Natural killer cell treated with Interleukin-12 subunit alpha and Interleukin-12 subunit beta and Interleukin-15 and Interleukin-18, amount 100 ng/mL, for 72 hours (primary cell): ENCODE data around the gene TRMT1. TPM values are rescaled to one million over a fixed set of nuclear protein-coding genes. Genes with fewer than 3 reads are reported as not detected.
A peak's percentile ranks its signal among the peaks of the same experiment; 100 is the strongest.
"Not testable (repeated sequence)": the region's sequence is repeated elsewhere in the genome, so short reads cannot be mapped to it uniquely, and the experiment has no call there.

ENCODE experiments used
- ATAC-seq, 2 donors: fragments of 150-1000 bp; cut with Tn5 transposase in 1 of 2; sonication (Bioruptor Pico), chemical (Tn5 transposase) in 1 of 2; 2 replicates each; pipeline ENCODE4 v1.10.0; 2021
- DNase-seq: peaks from one replicate; pipeline ENCODE4 v3.0.0; 2022; ENCODE audit warnings: low spot score
- H3K27ac Mint-ChIP-seq, 2 donors: 1 replicate in 1 of 2; 2 replicates in 1 of 2; pipeline ENCODE4 v1.8.0; 2022; ENCODE audit warnings: mixed read lengths in 2 of 2, mild to moderate bottlenecking in 1 of 2, moderate library complexity in 1 of 2
- H3K27me3 Mint-ChIP-seq, 2 donors: 1 replicate in 1 of 2; 2 replicates in 1 of 2; pipeline ENCODE4 v1.8.0; 2022; ENCODE audit warnings: mixed read lengths in 2 of 2
- H3K36me3 Mint-ChIP-seq: one replicate; pipeline ENCODE4 v1.8.0; 2022; ENCODE audit warnings: mixed read lengths
- H3K4me1 Mint-ChIP-seq, 2 donors: 1 replicate in 1 of 2; 2 replicates in 1 of 2; pipeline ENCODE4 v1.8.0; 2022; ENCODE audit warnings: low read depth in 2 of 2, mixed read lengths in 2 of 2, mild to moderate bottlenecking in 1 of 2
- H3K4me3 Mint-ChIP-seq: one replicate; pipeline ENCODE4 v1.8.0; 2022; ENCODE audit warnings: mixed read lengths
- H3K9me3 Mint-ChIP-seq: 2 replicates; pipeline ENCODE4 v1.8.0; 2022; ENCODE audit warnings: mixed read lengths
- total RNA-seq, 2 donors: library from RNA; stranded (reverse); gene quantifications; one replicate each; pipeline ENCODE4 v1.2.3, GENCODE V29; 2022

Gene TRMT1
- 100 to 1,000 TPM in 1 of 2 donors, 10 to 100 TPM in 1; 54.6 to 120 TPM for total RNA-seq

DNA sequence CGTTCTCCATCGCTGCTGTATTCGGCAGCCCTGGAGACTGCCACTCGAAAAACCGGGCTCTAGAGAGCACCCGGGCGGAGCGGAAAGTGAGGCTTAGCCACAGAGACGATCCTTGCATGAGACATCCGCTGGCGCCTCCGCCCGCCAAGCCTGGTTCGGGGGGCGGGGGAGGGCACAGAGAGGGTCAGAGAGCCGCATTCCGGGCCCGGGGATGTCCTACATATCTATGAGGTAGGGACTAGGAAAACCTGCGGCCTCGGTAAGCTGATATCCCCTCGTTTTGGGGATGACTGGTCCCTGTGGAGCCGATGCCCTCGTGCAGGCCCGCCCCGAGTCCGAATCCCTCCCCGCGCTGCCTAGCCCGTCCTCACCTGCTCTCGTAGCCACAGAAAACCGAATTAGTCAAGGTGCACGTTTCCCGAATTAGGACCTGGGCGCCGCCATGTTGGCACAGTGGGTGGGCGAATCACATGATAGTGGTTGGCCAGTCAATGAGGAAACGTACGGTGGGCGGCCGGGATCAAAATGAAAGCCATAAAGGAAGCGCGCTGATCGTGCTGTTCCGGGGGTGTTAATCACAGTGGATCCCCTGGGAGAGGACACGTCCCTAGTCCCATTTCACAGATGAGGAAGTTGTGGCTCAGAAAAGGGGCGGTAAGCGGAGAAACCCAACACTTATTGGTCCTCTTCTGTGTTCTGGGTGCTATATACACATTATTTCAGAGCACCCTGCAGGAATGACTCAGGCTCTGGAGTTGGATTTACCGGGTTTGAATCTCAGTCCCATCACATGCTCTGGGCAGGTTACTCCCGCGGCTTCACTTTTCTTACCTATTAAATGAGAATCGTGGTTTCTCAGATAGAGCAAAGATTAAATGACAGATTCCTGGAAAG, at the start of gene TRMT1:
Gene TRMT1, minus strand, starts transcription at position 459 of the 894 bp plus-strand sequence. Its CDS starts 341 bp downstream, at position 118.
- ATAC-seq (peak; percentile 71 to 81), DNase-seq (peak; percentile 91)
- Mint-ChIP-seq H3K4me3 (peak within 1 kb of the TSS; percentile 95), H3K27ac (peak within 1 kb of the TSS; percentile 87 to 92), H3K9me3 (no peaks in the 10 kb centered on the region), H3K36me3 (no peaks in the 10 kb centered on the region), H3K4me1 (peaks cover 39 to 43% of the 10 kb centered on the region in 2 donors), H3K27me3 (no peaks in the 10 kb centered on the region)

DNA sequence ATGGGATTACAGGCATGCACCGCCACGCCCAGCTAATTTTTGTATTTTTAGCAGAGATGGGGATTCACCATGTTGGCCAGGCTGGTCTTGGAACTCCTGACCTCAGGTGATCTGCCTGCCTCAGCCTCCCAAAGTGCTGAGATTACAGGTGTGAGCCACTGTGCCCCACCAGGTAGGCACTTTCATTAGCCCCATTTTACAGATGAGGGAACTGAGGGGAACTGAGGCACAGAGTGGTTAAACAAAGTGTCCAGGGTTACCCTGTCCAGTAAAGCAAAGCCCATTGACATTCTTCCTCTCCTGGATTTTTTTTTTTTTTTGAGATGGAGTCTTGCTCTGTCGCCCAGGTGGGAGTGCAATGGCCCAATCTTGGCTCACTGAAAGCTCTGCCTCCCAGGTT, 49.6 kb upstream of the TRMT1 start:
- ATAC-seq, H3K4me3 Mint-ChIP-seq, H3K9me3 Mint-ChIP-seq, DNase-seq, H3K27me3 Mint-ChIP-seq, H3K36me3 Mint-ChIP-seq: not testable (repeated sequence)
- Mint-ChIP-seq H3K4me1 (peaks cover 45 to 51% of the 10 kb centered on the region in 2 donors), H3K27ac (peak overlapping the region; percentile 91 to 96)

DNA sequence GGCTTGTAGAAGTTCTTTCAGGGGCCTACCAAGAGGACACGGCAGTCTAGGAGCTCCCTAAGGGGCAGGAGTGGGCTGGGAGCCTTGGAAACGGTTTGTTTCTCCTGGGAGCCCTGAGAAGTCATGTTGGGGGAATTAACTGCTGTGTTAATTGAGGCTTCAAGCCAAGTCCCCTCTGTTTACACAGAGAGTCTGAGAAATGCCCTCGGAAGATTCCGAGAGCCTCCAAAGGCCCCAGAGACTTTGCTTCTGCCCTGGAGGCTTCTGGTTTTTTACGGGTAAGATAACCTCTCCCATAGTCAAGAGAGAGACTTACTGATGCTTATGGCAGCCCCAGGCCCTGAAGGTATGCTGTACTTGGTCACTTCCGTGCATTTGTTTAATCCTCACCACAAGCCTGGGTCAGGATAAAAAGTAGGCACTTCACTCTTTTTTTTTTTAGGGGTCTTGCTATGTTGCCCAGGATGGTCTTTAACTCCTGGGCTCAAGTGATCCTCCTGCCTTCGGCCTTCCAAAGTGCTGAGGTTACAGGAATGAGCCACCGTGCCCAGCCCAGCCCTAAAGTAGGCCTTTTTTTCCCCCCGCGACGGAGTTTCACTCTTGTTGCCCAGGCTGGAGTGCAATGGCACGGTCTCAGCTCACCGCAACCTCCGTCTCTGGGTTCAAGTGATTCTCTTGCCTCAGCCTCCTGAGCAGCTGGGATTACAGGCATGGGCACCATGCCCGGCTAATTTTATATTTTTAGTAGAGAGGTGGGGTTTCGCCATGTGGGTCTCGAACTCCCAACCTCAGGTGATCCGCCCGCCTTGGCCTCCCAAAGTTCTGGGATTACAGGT, 48.8 kb upstream of the TRMT1 start:
- no peaks in the 10 kb centered on the region for H3K27me3 Mint-ChIP-seq
- H3K9me3 Mint-ChIP-seq = no peaks in the 10 kb centered on the region
- H3K4me1 Mint-ChIP-seq = peaks cover 46 to 47% of the 10 kb centered on the region in 2 donors
- DNase-seq (no peak), ATAC-seq (no peak)
- H3K4me3 Mint-ChIP-seq = peak overlapping the region; percentile 83
- no peaks in the 10 kb centered on the region for H3K36me3 Mint-ChIP-seq
- H3K27ac Mint-ChIP-seq = peak overlapping the region; percentile 91 to 96

DNA sequence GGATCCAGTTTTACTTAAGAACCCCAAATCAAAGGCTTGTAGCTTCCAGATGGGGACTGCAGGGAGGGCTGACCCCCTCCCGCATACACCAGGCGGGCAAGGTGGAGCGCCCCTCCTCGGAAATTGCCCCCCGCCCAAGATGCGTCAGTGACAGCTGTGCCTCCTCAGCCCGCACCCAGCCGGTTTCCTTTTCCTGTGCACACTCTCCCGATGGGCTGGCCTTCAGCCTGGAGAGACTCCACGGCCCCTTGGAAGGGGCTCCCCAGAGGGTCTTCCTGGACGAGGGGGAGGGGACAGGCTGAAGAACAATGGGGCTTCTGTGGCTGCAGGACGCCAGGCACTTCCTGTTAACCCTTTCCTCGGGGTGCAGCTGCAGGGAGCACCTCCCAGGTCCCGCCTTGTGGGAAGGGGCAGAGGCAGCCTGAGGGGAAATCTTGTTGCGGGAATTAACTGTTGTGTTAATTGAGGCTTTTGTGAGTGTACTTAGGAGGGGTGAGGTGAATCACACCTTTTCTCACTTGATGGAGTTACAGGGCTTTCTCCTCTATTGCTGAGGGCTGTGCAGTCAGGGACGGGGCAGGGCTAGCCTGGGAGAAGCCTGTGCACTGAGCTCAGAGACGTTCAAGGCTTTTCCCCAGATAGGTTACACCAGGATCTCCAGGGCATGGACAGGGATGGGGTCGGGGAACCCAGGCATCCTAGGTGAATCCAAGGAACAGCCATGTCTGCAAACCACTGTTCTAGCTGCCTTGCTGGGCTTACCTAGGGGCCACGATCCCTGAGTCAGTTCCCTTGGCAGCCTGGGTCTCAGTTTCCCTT, 48.0 kb upstream of the TRMT1 start:
- H3K27me3 Mint-ChIP-seq = no peaks in the 10 kb centered on the region
- H3K4me3 Mint-ChIP-seq = peak overlapping the region; percentile 83
- H3K27ac Mint-ChIP-seq = peak overlapping the region; percentile 91 to 96
- ATAC-seq (no peak), DNase-seq (no peak)
- no peaks in the 10 kb centered on the region for H3K9me3 Mint-ChIP-seq
- peaks cover 43 to 46% of the 10 kb centered on the region in 2 donors for H3K4me1 Mint-ChIP-seq
- H3K36me3 Mint-ChIP-seq = no peaks in the 10 kb centered on the region

DNA sequence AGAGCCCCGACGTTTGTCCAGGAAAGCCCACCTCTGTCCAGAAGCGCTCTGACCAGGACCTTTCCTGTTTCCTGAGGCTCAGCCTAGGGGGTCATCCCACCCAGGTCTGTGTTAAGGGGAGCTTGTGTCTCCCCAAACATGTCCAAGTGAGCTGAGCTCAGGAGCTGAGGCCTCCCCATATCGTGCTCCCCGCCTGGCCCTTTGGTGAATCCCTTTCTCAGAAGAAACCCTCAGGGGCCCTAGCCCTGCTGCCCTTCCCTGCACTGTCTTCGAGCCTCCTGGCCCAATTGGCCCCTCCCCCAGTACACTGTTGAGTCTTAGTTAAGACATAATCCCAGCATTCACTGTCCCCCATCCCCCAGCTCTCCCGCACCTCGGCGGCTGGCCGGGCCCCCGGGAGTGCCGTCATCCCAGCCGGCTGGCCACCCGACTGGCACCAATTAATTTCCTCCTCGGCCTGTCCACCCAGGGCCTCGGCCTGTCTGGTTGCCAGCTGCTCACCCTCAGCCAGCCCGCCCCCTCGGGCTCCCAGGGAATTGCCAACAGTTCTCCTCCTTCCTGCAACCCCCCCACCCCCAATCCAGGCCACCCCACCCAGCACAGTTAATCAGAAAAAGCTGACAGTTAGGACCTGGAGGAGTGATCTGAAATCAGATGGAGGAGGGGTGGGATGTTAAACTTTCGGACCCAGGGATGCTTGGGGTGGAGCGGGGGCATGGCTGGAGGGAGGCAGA, 47.2 kb upstream of the TRMT1 start:
- DNase-seq (no peak), ATAC-seq (no peak)
- Mint-ChIP-seq H3K27me3 (no peaks in the 10 kb centered on the region), H3K9me3 (no peaks in the 10 kb centered on the region), H3K27ac (peak overlapping the region; percentile 91 to 96), H3K4me1 (peaks cover 38 to 41% of the 10 kb centered on the region in 2 donors), H3K4me3 (peak overlapping the region; percentile 83), H3K36me3 (no peaks in the 10 kb centered on the region)

DNA sequence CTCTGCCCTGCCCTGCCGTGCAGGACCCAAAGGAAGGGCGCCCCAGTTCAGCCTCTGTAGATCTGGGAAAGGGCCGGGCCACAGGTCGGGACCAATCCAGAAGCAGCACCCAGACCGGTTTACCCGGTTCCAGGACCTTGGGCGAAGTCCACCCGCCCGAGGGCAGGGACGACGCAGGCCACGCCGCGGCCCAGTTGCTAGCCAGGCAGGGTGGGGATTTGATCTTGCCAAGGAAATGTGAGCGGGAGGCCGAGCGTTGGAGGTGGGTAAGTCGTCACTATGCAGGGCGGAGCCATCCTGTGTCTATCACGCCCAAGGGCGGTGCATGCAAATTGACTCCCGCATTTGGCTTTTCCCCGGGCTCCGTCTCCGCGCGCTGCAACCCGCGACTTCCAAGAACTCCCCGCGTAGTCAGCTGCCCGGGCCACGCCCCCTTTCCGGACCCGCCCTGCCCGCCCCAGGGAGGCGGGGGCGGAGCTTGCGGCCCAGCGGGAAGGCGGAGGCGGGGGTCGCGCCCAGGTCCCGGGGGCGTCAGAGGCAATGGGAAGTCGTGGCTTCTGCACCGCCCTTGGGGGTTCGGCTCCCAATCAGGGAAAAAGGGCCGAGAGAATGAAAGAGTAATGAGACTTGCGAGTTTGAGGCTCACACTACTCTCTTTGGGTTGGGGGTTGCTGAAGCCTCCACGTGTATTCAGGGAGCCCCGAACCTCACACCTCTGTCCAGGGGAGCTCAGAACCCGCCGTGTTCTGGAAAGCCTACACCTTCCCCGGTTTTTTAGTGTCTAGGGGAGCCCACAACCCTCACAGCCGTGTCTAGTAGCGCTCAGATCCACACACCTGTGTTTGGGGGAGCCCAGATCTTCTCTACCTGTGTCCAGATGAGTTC, 46.4 kb upstream of the TRMT1 start:
- ATAC-seq (peak; percentile 83 to 87), DNase-seq (peak; percentile 97)
- H3K27ac Mint-ChIP-seq = peak overlapping the region; percentile 91 to 96
- H3K9me3 Mint-ChIP-seq = no peaks in the 10 kb centered on the region
- H3K4me3 Mint-ChIP-seq = peak overlapping the region; percentile 83
- H3K4me1 Mint-ChIP-seq = peaks cover 44 to 47% of the 10 kb centered on the region in 2 donors
- no peaks in the 10 kb centered on the region for H3K36me3 Mint-ChIP-seq
- H3K27me3 Mint-ChIP-seq = no peaks in the 10 kb centered on the region

DNA sequence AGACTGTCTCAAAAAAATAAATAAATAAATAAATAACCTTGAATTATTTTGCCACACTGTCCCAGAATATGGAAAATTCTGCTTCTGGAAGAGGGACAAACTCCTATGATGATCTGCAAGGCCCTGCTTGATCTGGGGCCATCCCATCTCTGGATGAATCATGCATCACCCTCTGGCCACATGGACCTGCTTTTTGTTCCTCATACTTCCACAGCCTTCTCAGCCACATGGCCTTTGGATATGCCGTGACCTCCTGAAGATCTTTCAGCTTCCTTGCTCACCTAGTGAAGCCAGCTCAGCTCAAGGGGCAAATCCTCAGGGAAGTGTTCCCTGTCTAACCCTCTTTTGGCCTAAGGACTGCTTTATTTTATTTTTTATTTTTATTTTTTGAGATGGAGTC, 44.0 kb upstream of the TRMT1 start:
- H3K4me3 Mint-ChIP-seq = no peak overlapping the region

DNA sequence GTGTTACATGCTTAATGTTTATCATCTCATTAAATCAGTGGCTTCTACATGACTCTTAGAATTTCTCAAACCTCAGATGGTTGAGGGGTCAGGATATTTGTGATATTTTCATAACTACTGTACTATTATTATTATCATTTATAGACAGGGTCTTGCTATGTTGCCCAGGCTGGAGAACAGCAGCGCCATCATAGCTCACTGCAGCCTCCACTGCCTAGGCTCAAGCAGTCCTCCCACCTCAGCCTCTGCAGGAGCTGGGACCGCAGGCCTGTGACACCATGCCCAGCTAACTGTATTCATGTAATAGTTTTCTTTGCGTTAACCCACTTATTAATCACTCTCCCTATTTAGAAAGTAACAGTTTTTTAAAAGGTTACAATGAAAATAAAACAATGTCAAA, 43.2 kb upstream of the TRMT1 start:
- DNase-seq = no peak
- H3K9me3 Mint-ChIP-seq = no peaks in the 10 kb centered on the region
- H3K4me1 Mint-ChIP-seq = peaks cover 51 to 53% of the 10 kb centered on the region in 2 donors
- H3K36me3 Mint-ChIP-seq = no peaks in the 10 kb centered on the region
- no peaks in the 10 kb centered on the region for H3K27me3 Mint-ChIP-seq
- no peak for ATAC-seq
- H3K4me3 Mint-ChIP-seq = peak overlapping the region; percentile 31
- peak overlapping the region; percentile 28 to 65 for H3K27ac Mint-ChIP-seq

More for the DNA sequence above, 44.0 kb upstream of the TRMT1 start:
- no peaks in the 10 kb centered on the region for H3K36me3 Mint-ChIP-seq
- peaks cover 50 to 56% of the 10 kb centered on the region in 2 donors for H3K4me1 Mint-ChIP-seq
- H3K27me3 Mint-ChIP-seq = no peaks in the 10 kb centered on the region
- H3K9me3 Mint-ChIP-seq = no peaks in the 10 kb centered on the region
- H3K27ac Mint-ChIP-seq = no peak overlapping the region
- ATAC-seq (no peak), DNase-seq (no peak)

DNA sequence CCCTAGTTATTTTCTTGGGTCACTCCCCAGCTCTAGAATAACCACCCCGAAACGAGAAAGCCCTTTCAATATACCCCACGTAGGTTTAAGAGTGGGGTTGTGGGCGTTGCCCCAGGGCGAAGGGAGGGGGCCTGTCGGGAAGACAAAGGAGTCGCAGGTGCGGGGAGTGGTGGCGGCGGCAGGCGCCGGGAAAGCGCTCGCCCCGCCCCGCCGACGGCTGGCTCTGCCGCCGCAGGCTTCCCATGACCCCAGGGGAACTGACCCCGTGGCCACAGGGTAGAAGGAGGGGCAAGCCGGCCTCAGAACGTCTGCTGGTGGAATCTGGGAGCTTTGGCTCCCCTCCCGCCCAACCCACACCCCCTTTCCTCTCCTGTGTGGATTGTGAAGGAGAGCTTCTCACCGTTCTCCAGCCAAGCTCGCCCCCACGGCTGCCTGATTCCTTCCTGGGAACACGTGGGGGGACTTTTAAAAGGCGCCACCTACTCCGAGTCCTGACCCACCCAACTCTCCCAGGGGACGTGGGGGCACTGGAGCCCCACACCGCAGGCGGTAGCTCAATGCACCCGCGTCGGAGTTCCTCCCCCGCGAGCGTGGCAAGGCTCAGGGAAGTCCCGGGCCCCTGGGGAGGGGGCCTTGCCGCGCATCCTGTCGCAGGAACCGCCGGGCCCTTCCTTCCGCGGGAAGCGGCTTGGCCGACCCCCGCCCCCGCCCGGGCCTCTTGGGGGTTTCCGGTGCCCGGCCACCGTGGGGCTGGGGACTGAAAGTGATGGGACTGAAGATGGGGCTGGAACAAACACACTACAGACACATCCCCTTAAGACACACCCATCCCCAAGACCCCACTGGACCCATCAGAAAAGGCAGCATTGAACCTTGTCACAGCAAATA, 39.2 kb upstream of the TRMT1 start:
- H3K4me1 Mint-ChIP-seq = peaks cover 56 to 60% of the 10 kb centered on the region in 2 donors
- H3K9me3 Mint-ChIP-seq = no peaks in the 10 kb centered on the region
- DNase-seq (peak; percentile 93), ATAC-seq (peak; percentile 10 to 11)
- peak overlapping the region; percentile 93 to 98 for H3K27ac Mint-ChIP-seq
- peaks cover 15% of the 10 kb centered on the region for H3K36me3 Mint-ChIP-seq
- H3K4me3 Mint-ChIP-seq = peak overlapping the region; percentile 94
- no peaks in the 10 kb centered on the region for H3K27me3 Mint-ChIP-seq

DNA sequence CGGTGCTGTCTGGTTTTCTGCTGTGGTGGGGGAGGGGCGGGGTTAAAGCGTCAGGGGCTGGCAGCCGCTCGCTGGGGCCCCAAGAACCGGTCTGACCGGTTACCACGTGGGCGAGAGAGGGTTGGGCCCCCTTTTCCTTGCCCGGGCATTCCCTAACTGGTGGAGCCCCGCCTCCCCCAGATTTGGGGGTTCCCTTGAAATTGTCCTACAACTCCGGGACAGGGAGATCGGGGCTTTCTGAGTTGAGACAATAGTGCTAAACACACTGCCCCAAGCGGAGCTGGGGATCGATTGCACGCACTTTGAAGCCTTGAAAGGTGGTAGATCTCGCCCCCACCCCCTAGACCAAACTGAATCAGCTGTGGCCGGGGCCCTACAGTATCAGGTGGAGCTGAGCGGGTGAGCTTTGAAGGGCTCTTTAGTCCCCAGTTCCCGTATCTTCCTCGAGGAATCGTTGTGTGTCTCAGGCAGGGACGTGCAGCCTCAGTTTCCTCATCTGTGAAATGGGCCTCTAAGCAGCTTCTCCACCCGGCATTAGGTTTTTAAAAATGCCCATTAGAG, 38.5 kb upstream of the TRMT1 start:
- Mint-ChIP-seq H3K27ac (peak overlapping the region; percentile 93 to 98), H3K4me3 (peak overlapping the region; percentile 94), H3K4me1 (peaks cover 58 to 65% of the 10 kb centered on the region in 2 donors), H3K27me3 (no peaks in the 10 kb centered on the region), H3K36me3 (peaks cover 15% of the 10 kb centered on the region), H3K9me3 (no peaks in the 10 kb centered on the region)
- DNase-seq = peak; percentile 86
- ATAC-seq = peak; percentile 0 to 8

DNA sequence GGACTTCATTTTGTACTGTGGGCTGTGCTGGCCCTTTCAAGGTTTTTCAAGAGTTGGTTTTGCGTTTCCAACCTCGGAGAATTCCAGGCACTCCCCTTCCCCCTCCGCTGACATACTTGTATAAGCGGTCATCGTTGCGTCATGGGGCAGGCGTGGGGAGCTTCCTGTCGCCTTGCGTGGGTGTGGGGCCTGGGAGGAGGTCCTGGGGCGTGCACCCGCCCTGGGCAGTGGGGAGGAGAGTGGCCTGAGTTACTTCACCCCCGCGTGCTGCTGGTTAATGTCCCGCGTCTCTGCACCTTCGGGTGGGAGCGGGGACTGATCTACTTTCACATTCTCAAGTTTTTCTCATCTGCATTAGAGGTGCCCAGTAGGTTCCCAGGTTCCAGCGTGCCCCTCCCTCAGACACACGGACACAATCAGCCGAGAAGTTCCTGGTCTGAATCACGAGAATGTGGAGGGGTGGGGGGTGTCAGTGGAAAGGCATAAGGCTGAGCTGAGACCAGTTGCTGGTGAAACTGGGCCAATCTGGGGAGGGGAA, 37.8 kb upstream of the TRMT1 start:
- Mint-ChIP-seq H3K27me3 (no peaks in the 10 kb centered on the region), H3K27ac (peak overlapping the region; percentile 93 to 98), H3K4me1 (peaks cover 60 to 66% of the 10 kb centered on the region in 2 donors), H3K9me3 (no peaks in the 10 kb centered on the region), H3K4me3 (peak overlapping the region; percentile 94), H3K36me3 (peaks cover 15% of the 10 kb centered on the region)
- DNase-seq (peak; percentile 91), ATAC-seq (peak in 1 of 2 donors; percentile 0)
